Keratinocyte (primary cell): Measurements from ENCODE around the gene PLEKHF1. TPM values are rescaled to one million over a fixed set of nuclear protein-coding genes. Genes with fewer than 3 reads are reported as not detected.

Experiments used
- DNase-seq: peaks from one replicate; pipeline ENCODE4 v3.0.0-alpha.2; 2011; ENCODE audit warnings: low read depth, missing footprints, low spot score
- FAIRE-seq: peaks from 2 replicates; lab custom pipeline; 2011; peaks lifted over from hg19 to GRCh38; lab: Jason Lieb, UNC
- H2AFZ ChIP-seq: 2 replicates; pipeline ENCODE4 v1.6.0; 2012; ENCODE audit warnings: low read length, control low read depth, inconsistent platforms; ENCODE audit not compliant: control insufficient read depth
- H3K27ac ChIP-seq: 2 replicates; pipeline ENCODE4 v1.5.1; 2011; ENCODE audit warnings: low read length; ENCODE audit not compliant: control insufficient read depth, insufficient read depth
- H3K27me3 ChIP-seq: 3 replicates; pipeline ENCODE4 v1.6.0; 2011; ENCODE audit warnings: low read length; ENCODE audit not compliant: control insufficient read depth, insufficient read depth; ENCODE audit errors: extremely low read depth
- H3K36me3 ChIP-seq, 2 experiments: 2 replicates in 1 of 2; 3 replicates in 1 of 2; pipeline ENCODE4 v1.5.1; 2011; ENCODE audit warnings: low read length in 2 of 2, mild to moderate bottlenecking in 1 of 2; ENCODE audit not compliant: control insufficient read depth in 2 of 2, insufficient read depth in 2 of 2; ENCODE audit errors: extremely low read depth in 1 of 2
- H3K4me1 ChIP-seq: 3 replicates; pipeline ENCODE4 v1.5.1; 2011; ENCODE audit warnings: low read length; ENCODE audit not compliant: control insufficient read depth, insufficient read depth; ENCODE audit errors: extremely low read depth
- H3K4me2 ChIP-seq: 3 replicates; pipeline ENCODE4 v1.6.0; 2011; ENCODE audit warnings: low read depth, low read length; ENCODE audit not compliant: control insufficient read depth, insufficient read depth; ENCODE audit errors: extremely low read depth
- H3K4me3 ChIP-seq, 3 experiments: fragments of 200-600 bp in 1 of 3; sonication (generic) in 1 of 3; 2 replicates in 2 of 3; 3 replicates in 1 of 3; pipeline ENCODE4 v1.5.1; 2011 to 2016; ENCODE audit warnings: low read length in 3 of 3, mild to moderate bottlenecking in 3 of 3, control low read depth in 2 of 3, inconsistent platforms in 1 of 3, low read depth in 1 of 3, mixed read lengths in 1 of 3, mixed run types in 1 of 3, moderate library complexity in 1 of 3; ENCODE audit not compliant: control insufficient read depth in 2 of 3, insufficient read depth in 2 of 3; ENCODE audit errors: extremely low read depth in 1 of 3
- H3K79me2 ChIP-seq: 2 replicates; pipeline ENCODE4 v1.6.0; 2012; ENCODE audit warnings: low read length; ENCODE audit not compliant: control insufficient read depth, insufficient read depth
- H3K9ac ChIP-seq: 3 replicates; pipeline ENCODE4 v1.6.0; 2011; ENCODE audit warnings: low read length; ENCODE audit not compliant: control insufficient read depth, insufficient read depth; ENCODE audit errors: extremely low read depth
- H3K9me1 ChIP-seq: 3 replicates; pipeline ENCODE4 v1.6.0; 2011; ENCODE audit warnings: low read length; ENCODE audit not compliant: control insufficient read depth, insufficient read depth; ENCODE audit errors: extremely low read depth
- H3K9me3 ChIP-seq: 2 replicates; pipeline ENCODE4 v1.5.1; 2012; ENCODE audit warnings: low read depth, low read length; ENCODE audit not compliant: control insufficient read depth
- H4K20me1 ChIP-seq: 3 replicates; pipeline ENCODE4 v1.6.0; 2011; ENCODE audit warnings: low read length; ENCODE audit not compliant: control insufficient read depth, insufficient read depth; ENCODE audit errors: extremely low read depth
- EZH2 ChIP-seq: IDR thresholded peaks from one replicate; pipeline ENCODE4 v1.6.1; 2012; ENCODE audit warnings: inconsistent platforms, mild to moderate bottlenecking, low read length, moderate library complexity
- dilution Hi-C: fragments of 300-500 bp; cut with MboI; formaldehyde crosslinking; loops from one replicate; pipeline ENCODE4 v1.7.0; 2020; ENCODE audit warnings: low sequenced_read_pairs; ENCODE audit not compliant: extremely low pct_ligation_motif_present
- polyA plus RNA-seq, 5 experiments: library from polyadenylated mRNA; depleted of rRNA in 3 of 5; stranded (reverse) in 3 of 5; stranded (forward) in 1 of 5; unstranded in 1 of 5; fragments of >200 nt; gene quantifications; 1 replicate in 1 of 5; 2 replicates in 3 of 5; 3 replicates in 1 of 5; pipeline versions ENCODE4 v1.2.1 to v1.2.3, GENCODE V29; 2011 to 2012; ENCODE audit warnings: missing spikeins in 2 of 5, low read depth in 1 of 5, low replicate concordance in 1 of 5
- TF ChIP-seq, protein P1 (sequence below), 3 experiments: IDR thresholded peaks in 1 of 3; conservative IDR thresholded peaks in 1 of 3; optimal IDR thresholded peaks in 1 of 3; 2 replicates in 2 of 3; 3 replicates in 1 of 3; pipeline versions ENCODE3 to v1.5.1; 2011; ENCODE audit warnings: low read length in 3 of 3, mild to moderate bottlenecking in 3 of 3, moderate library complexity in 2 of 3, control low read depth in 1 of 3, inconsistent platforms in 1 of 3; ENCODE audit not compliant: insufficient read depth in 2 of 3; ENCODE audit errors: extremely low read depth in 1 of 3

PLEKHF1 gene
- polyA plus RNA-seq, 1 donor (not counting 4 experiments of a cell fraction or from before 2014, with no cell fraction given) = 9.4 TPM

DNA sequence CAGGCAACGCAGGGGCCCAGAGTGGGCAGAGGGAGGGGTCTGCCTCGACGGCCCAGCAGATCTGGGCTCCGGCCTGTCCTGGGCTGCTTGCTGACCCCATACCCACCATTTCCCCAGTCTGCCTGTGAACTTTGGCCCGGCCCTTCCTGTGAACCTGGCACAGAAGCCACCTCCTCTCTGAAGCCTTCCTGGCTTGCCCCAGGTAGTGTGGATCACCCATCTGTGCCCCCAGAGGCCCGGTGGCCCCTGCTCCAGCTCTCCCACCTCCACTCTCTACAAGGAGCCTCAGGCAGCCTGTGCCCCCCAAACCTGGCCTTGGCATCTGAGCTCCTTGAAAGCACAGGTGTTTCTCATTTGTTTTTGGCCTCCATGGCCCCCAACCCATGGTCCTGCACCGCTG lies 15.7 kb downstream of the PLEKHF1 start:
- no peaks in the 10 kb centered on the region for H3K4me1 ChIP-seq
- no peaks in the 10 kb centered on the region for H3K27me3 ChIP-seq
- no peaks in the 10 kb centered on the region for H3K9me1 ChIP-seq
- no peak overlapping the region for H3K27ac ChIP-seq
- dilution Hi-C loops = no loop called here
- FAIRE-seq (no peak), DNase-seq (no peak)
- no peak overlapping the region for H3K9ac ChIP-seq
- no peak overlapping the region for H2AFZ ChIP-seq
- H3K79me2 ChIP-seq = peaks cover under 1% of the 10 kb centered on the region
- no peak overlapping the region for H3K4me3 ChIP-seq
- H3K9me3 ChIP-seq = no peaks in the 10 kb centered on the region
- H3K36me3 ChIP-seq = peaks cover 8 to 14% of the 10 kb centered on the region in 2 experiments
- no peak for TF ChIP-seq EZH2
- TF ChIP-seq, protein P1, sequence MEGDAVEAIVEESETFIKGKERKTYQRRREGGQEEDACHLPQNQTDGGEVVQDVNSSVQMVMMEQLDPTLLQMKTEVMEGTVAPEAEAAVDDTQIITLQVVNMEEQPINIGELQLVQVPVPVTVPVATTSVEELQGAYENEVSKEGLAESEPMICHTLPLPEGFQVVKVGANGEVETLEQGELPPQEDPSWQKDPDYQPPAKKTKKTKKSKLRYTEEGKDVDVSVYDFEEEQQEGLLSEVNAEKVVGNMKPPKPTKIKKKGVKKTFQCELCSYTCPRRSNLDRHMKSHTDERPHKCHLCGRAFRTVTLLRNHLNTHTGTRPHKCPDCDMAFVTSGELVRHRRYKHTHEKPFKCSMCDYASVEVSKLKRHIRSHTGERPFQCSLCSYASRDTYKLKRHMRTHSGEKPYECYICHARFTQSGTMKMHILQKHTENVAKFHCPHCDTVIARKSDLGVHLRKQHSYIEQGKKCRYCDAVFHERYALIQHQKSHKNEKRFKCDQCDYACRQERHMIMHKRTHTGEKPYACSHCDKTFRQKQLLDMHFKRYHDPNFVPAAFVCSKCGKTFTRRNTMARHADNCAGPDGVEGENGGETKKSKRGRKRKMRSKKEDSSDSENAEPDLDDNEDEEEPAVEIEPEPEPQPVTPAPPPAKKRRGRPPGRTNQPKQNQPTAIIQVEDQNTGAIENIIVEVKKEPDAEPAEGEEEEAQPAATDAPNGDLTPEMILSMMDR (optimal IDR thresholded peaks at IDR 0.05 in 1 of 3, IDR thresholded peaks at IDR 0.05 in 1 of 3, conservative IDR thresholded peaks at IDR 0.05 in 1 of 3; ENCODE audit: extremely low read depth in 1 of 3, insufficient read depth in 2 of 3, low read length in 3 of 3) = no peak
- no peak overlapping the region for H3K4me2 ChIP-seq
- peaks cover 4% of the 10 kb centered on the region for H4K20me1 ChIP-seq

DNA sequence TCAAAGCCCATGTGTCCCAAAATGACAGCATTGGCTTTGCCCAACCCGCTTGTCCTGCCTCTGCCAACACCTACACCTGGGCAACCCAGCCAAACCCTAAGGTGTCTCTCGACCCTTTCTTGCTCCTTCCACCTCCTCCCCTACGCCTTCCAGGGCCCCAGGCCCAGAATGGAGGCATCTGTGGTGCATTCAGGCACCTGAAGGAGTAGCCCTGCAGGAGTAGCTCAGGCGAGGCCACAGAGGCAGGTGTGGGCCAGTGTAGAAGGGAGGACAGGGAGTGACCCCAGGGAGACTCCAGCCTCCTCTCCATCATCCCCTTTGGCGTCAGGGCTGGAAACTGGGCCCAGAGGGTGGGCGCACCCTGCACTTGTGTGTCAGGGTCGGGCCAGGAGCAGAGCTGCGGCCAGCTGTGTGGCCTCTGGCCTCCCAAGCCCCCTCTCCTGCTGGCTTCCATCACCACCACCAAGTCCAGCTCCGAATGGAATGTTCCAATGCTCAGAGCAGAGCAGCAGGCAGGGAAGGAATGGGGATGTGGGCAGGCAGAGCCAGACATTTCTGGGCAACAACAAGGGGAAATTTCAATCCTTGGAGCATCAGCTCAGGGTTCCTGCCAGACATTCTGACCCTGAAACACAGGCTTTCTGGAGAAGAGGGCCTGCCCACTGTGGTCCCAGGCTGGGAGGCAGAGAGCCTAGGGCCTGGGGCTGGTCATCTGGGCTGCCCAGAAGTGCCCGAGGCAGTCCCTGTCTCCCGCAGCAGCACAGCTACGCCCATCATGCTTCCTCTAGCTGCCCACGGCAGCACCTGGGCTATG lies 16.4 kb downstream of the PLEKHF1 start:
- TF ChIP-seq, protein P1 (optimal IDR thresholded peaks at IDR 0.05 in 1 of 3, IDR thresholded peaks at IDR 0.05 in 1 of 3, conservative IDR thresholded peaks at IDR 0.05 in 1 of 3; ENCODE audit: extremely low read depth in 1 of 3, insufficient read depth in 2 of 3, low read length in 3 of 3) = no peak
- TF ChIP-seq EZH2 = no peak
- H3K79me2 ChIP-seq = no peaks in the 10 kb centered on the region
- H3K4me2 ChIP-seq = no peak overlapping the region
- H3K27ac ChIP-seq = no peak overlapping the region
- H3K4me3 ChIP-seq = no peak overlapping the region
- peaks cover under 1 to 11% of the 10 kb centered on the region in 2 experiments for H3K36me3 ChIP-seq
- DNase-seq = no peak
- H4K20me1 ChIP-seq = peaks cover 2% of the 10 kb centered on the region
- H3K9me1 ChIP-seq = no peaks in the 10 kb centered on the region
- H3K4me1 ChIP-seq = no peaks in the 10 kb centered on the region
- H3K9ac ChIP-seq = no peak overlapping the region
- H2AFZ ChIP-seq = no peak overlapping the region
- dilution Hi-C loops = no loop called here
- no peaks in the 10 kb centered on the region for H3K27me3 ChIP-seq
- FAIRE-seq = no peak
- H3K9me3 ChIP-seq = no peaks in the 10 kb centered on the region
